ENCODE measurements around the gene ANKRD65.

The ANKRD65 gene

DNA sequence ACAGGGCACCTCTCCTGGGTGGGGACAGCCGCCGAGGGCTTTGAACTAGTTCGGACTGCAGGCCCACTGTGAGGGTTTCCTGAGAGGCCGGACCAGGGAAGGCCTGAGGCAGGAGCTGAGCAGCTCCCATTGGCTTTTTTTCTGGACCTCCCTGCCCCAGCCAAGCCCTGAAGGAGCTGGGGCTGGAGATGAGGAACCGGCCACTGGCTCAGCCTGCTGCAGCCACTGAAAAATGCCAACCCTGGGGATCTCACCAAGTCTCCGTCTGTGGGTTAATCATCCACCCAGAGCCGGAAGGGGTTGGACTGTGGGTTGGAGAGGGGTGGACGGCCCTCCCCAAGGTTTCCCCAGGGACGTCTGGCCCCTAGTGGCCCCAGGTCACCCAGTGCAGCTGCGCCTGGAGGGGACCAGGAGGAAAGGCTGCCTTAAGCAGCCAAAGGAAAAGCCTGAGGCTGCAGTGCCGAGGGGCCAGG, 16.9 kb upstream of the ANKRD65 start:
- TF ChIP-seq TAF1 (IDR thresholded peaks at IDR 0.05; ENCODE audit: borderline replicate concordance, insufficient read depth, low read length) = no peak
- no peak for TF ChIP-seq FOXP2 (optimal IDR thresholded peaks at IDR 0.05; ENCODE audit: borderline replicate concordance, extremely low read depth, extremely low read length, insufficient read depth)
- TF ChIP-seq, protein P1, sequence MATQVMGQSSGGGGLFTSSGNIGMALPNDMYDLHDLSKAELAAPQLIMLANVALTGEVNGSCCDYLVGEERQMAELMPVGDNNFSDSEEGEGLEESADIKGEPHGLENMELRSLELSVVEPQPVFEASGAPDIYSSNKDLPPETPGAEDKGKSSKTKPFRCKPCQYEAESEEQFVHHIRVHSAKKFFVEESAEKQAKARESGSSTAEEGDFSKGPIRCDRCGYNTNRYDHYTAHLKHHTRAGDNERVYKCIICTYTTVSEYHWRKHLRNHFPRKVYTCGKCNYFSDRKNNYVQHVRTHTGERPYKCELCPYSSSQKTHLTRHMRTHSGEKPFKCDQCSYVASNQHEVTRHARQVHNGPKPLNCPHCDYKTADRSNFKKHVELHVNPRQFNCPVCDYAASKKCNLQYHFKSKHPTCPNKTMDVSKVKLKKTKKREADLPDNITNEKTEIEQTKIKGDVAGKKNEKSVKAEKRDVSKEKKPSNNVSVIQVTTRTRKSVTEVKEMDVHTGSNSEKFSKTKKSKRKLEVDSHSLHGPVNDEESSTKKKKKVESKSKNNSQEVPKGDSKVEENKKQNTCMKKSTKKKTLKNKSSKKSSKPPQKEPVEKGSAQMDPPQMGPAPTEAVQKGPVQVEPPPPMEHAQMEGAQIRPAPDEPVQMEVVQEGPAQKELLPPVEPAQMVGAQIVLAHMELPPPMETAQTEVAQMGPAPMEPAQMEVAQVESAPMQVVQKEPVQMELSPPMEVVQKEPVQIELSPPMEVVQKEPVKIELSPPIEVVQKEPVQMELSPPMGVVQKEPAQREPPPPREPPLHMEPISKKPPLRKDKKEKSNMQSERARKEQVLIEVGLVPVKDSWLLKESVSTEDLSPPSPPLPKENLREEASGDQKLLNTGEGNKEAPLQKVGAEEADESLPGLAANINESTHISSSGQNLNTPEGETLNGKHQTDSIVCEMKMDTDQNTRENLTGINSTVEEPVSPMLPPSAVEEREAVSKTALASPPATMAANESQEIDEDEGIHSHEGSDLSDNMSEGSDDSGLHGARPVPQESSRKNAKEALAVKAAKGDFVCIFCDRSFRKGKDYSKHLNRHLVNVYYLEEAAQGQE (IDR thresholded peaks at IDR 0.05; ENCODE audit: insufficient read depth in 1 of 2, low read depth in 2 of 2, low read length in 2 of 2) = no peak
- TF ChIP-seq POLR2AphosphoS5 (IDR thresholded peaks at IDR 0.05; ENCODE audit: low read depth, low read length) = no peak
- TF ChIP-seq SIN3A (IDR thresholded peaks at IDR 0.05; ENCODE audit: borderline replicate concordance, insufficient read depth, low read length) = no peak

DNA sequence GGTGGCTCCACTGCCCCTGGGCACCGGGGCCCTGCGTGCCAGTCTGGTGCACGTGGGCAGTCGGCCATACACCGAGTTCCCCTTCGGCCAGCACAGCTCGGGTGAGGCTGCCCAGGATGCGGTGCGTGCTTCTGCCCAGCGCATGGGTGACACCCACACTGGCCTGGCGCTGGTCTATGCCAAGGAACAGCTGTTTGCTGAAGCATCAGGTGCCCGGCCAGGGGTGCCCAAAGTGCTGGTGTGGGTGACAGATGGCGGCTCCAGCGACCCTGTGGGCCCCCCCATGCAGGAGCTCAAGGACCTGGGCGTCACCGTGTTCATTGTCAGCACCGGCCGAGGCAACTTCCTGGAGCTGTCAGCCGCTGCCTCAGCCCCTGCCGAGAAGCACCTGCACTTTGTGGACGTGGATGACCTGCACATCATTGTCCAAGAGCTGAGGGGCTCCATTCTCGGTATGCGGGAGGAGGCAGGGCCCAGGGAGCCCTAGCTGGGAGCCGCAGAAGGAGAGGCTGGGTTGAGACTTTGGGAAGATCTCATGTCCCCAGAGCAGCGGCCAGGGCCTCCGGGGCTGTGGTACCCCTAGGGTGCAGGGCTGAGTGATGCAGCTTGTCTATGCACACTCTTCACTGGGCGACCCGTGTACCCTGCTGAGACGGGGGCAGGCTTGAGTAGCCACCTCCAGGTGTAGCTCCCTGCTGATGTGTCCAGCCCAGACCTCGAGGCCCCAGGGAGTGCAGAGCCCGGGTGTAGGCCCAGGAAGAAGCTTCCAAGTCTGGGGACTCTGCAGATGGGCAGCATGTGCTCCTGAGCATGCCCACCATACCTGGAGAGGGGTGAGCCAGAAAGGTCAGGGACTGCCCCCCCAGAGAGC, 16.2 kb upstream of the ANKRD65 start:
- TF ChIP-seq FOXP2 (optimal IDR thresholded peaks at IDR 0.05; ENCODE audit: borderline replicate concordance, extremely low read depth, extremely low read length, insufficient read depth) = no peak
- TF ChIP-seq SIN3A (IDR thresholded peaks at IDR 0.05; ENCODE audit: borderline replicate concordance, insufficient read depth, low read length) = no peak
- no peak for TF ChIP-seq POLR2AphosphoS5 (IDR thresholded peaks at IDR 0.05; ENCODE audit: low read depth, low read length)
- TF ChIP-seq, protein P1 (IDR thresholded peaks at IDR 0.05; ENCODE audit: insufficient read depth in 1 of 2, low read depth in 2 of 2, low read length in 2 of 2) = no peak
- TF ChIP-seq TAF1 (IDR thresholded peaks at IDR 0.05; ENCODE audit: borderline replicate concordance, insufficient read depth, low read length) = no peak

DNA sequence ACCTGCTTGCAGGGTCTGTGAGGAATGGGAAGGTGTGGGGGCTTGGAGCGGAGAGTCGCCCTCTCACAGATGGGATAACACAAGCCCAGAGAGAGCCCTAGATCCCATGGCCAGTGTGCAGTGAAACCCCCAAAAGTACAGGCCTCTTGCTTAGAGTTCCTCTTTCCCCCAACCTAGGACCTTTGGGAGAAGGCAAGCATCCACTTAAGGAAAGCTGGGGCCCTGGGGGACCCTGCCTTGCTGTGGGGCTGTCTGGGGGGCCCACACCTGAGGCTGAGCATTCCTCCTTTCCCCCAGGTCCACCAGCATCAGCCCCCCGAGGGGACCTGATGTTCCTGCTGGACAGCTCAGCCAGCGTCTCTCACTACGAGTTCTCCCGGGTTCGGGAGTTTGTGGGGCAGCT, 15.6 kb upstream of the ANKRD65 start:
- TF ChIP-seq POLR2AphosphoS5 (IDR thresholded peaks at IDR 0.05; ENCODE audit: low read depth, low read length) = no peak
- TF ChIP-seq FOXP2 (optimal IDR thresholded peaks at IDR 0.05; ENCODE audit: borderline replicate concordance, extremely low read depth, extremely low read length, insufficient read depth) = no peak
- TF ChIP-seq, protein P1 (IDR thresholded peaks at IDR 0.05; ENCODE audit: insufficient read depth in 1 of 2, low read depth in 2 of 2, low read length in 2 of 2) = no peak
- no peak for TF ChIP-seq TAF1 (IDR thresholded peaks at IDR 0.05; ENCODE audit: borderline replicate concordance, insufficient read depth, low read length)
- no peak for TF ChIP-seq SIN3A (IDR thresholded peaks at IDR 0.05; ENCODE audit: borderline replicate concordance, insufficient read depth, low read length)

DNA sequence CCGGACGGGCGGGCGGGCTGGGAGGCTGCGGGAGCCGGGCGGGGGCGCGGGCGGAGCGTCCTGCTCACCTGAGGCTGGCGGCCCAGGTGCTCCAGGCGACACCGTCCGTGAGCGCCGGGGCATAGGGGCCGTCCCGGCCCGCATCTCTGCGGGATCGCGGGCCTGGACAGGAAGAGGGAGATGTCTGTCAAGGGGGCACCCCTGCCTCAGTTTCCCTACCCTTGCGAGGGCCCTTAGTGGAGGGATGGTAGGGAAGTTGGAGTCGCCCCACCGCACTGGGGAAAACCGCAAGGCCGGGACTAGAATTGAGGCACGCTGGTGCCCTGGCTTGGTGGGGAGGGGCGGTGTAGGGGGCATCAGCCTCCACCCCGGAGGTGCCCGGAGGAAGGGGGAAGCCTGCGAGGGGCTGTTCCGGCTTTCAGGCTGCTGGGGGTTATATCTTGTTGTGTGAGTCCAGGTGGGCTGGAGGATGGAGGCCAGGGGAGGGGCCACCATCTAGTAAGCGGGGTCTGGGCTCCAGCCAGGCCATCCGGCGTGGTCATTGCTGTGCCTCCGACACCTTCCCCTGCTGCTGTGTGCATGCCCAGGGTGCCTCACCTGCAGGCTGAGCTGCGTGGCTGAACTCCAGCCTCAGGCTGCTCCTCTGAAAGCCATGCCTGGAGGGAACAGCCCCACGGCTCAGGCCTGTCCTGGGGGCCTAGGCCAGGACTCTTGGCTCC, 15.0 kb upstream of the ANKRD65 start:
- no peak for TF ChIP-seq POLR2AphosphoS5 (IDR thresholded peaks at IDR 0.05; ENCODE audit: low read depth, low read length)
- no peak for TF ChIP-seq TAF1 (IDR thresholded peaks at IDR 0.05; ENCODE audit: borderline replicate concordance, insufficient read depth, low read length)
- TF ChIP-seq, protein P1 (IDR thresholded peaks at IDR 0.05; ENCODE audit: insufficient read depth in 1 of 2, low read depth in 2 of 2, low read length in 2 of 2) = no peak
- no peak for TF ChIP-seq FOXP2 (optimal IDR thresholded peaks at IDR 0.05; ENCODE audit: borderline replicate concordance, extremely low read depth, extremely low read length, insufficient read depth)
- TF ChIP-seq SIN3A (IDR thresholded peaks at IDR 0.05; ENCODE audit: borderline replicate concordance, insufficient read depth, low read length) = no peak

All from PFSK-1 (cell line).